Measurements from ENCODE around the gene ITGB7.

ITGB7 gene

GRCh38 chr12:53186745-53187144 is 20.3 kb downstream of the ITGB7 start:
- no peaks in the 10 kb centered on the region for H3K27me3 ChIP-seq (replicated peaks in 2 of 5; ENCODE audit: control insufficient read depth in 4 of 5, insufficient read depth in 5 of 5, low read length in 4 of 5)
- H3K4me3 ChIP-seq (ENCODE audit: control insufficient read depth in 1 of 7, extremely low read depth in 1 of 7, insufficient read depth in 4 of 7, low read depth in 2 of 7, low read length in 6 of 7) = no peak overlapping the region
- no peak for DNase-seq
- peaks cover 31 to 82% (median 61%) of the 10 kb centered on the region in 4 experiments for H3K36me3 ChIP-seq (ENCODE audit: control insufficient read depth in 4 of 4, insufficient read depth in 4 of 4, low read length in 3 of 4)
- WGBS (ENCODE audit: insufficient coverage) = 98% methylated on average over 4 of the region's 4 CpGs
- ChIA-PET CTCF (interaction anchor here (0.8 to 9.0 kb wide), 12 partner anchors 11 to 125 kb away, joined by 3 to 82 read pairs (median 6); partner anchors contain the start of gene ITGB7), POLR2A (no interaction called here)
- H3K4me1 ChIP-seq (ENCODE audit: control extremely low read depth in 1 of 4, control insufficient read depth in 4 of 4, insufficient read depth in 4 of 4, low read length in 3 of 4) = peaks cover 13 to 21% (median 17%) of the 10 kb centered on the region in 4 experiments
- no peak overlapping the region for H3K27ac ChIP-seq (ENCODE audit: insufficient read depth in 1 of 2, low read depth in 1 of 2, low read length in 2 of 2, poor library complexity in 1 of 2, severe bottlenecking in 2 of 2)
- H3K9me3 ChIP-seq (ENCODE audit: control extremely low read depth in 1 of 5, control insufficient read depth in 4 of 5, insufficient read depth in 2 of 5, low read depth in 1 of 5, low read length in 4 of 5) = no peaks in the 10 kb centered on the region

DNA sequence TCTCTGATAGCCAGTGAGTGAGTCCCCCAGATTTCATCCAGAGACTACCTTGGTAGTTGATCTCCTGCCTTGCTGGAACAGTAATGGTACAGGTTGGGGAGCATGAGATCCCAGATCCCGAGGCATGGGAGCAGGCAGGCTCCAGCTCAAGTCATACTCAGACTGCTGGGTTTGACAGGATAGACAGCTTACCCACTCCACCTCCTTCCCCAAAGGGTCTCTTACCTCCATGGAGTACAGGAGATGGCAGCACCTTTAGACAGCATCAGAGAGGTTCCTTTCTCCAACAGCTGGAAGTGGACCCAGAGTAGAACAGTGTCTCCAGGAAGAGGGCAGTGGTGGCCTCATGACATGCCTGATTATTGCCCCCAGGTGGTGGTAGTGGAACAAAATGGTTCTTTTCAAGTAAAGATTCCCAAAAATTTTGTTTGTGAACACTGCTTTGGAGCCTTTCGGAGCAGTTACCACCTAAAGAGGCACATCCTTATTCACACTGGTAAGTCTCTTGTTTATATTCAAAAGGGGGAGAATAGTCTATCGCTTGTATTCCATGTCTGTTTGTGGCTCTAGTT is 21.4 kb downstream of the ITGB7 start:
- CTCF ChIA-PET = interaction anchor here (0.6 to 9.0 kb wide), 10 partner anchors 11 to 141 kb away, joined by 3 to 69 read pairs (median 4); no protein-coding TSS in a partner anchor
- H3K36me3 ChIP-seq (ENCODE audit: control insufficient read depth in 4 of 4, insufficient read depth in 4 of 4, low read length in 3 of 4) = peaks cover 31 to 73% (median 54%) of the 10 kb centered on the region in 4 experiments
- POLR2A ChIA-PET = no interaction called here
- H3K27me3 ChIP-seq (replicated peaks in 2 of 5; ENCODE audit: control insufficient read depth in 4 of 5, insufficient read depth in 5 of 5, low read length in 4 of 5) = no peaks in the 10 kb centered on the region
- 100% methylated on average over 1 of the region's 3 CpGs for WGBS (ENCODE audit: insufficient coverage)
- no peaks in the 10 kb centered on the region for H3K9me3 ChIP-seq (ENCODE audit: control extremely low read depth in 1 of 5, control insufficient read depth in 4 of 5, insufficient read depth in 2 of 5, low read depth in 1 of 5, low read length in 4 of 5)
- H3K4me1 ChIP-seq (ENCODE audit: control extremely low read depth in 1 of 4, control insufficient read depth in 4 of 4, insufficient read depth in 4 of 4, low read length in 3 of 4) = peaks cover 16 to 29% (median 26%) of the 10 kb centered on the region in 4 experiments
- no peak for DNase-seq
- H3K4me3 ChIP-seq (ENCODE audit: control insufficient read depth in 1 of 7, extremely low read depth in 1 of 7, insufficient read depth in 4 of 7, low read depth in 2 of 7, low read length in 6 of 7) = no peak overlapping the region
- H3K27ac ChIP-seq (ENCODE audit: insufficient read depth in 1 of 2, low read depth in 1 of 2, low read length in 2 of 2, poor library complexity in 1 of 2, severe bottlenecking in 2 of 2) = peak overlapping the region in 1 of 2 experiments; percentile 27

GRCh38 chr12:53184828-53185227 is 22.2 kb downstream of the ITGB7 start:
- ChIA-PET CTCF (interaction anchor here (1.0 to 9.0 kb wide), 9 partner anchors 11 to 103 kb away, joined by 3 to 69 read pairs (median 5); no protein-coding TSS in a partner anchor), POLR2A (no interaction called here)
- H3K9me3 ChIP-seq (ENCODE audit: control extremely low read depth in 1 of 5, control insufficient read depth in 4 of 5, insufficient read depth in 2 of 5, low read depth in 1 of 5, low read length in 4 of 5) = no peaks in the 10 kb centered on the region
- H3K27ac ChIP-seq (ENCODE audit: insufficient read depth in 1 of 2, low read depth in 1 of 2, low read length in 2 of 2, poor library complexity in 1 of 2, severe bottlenecking in 2 of 2) = no peak overlapping the region
- 90% methylated on average over 6 of the region's 6 CpGs for WGBS (ENCODE audit: insufficient coverage)
- H3K4me1 ChIP-seq (ENCODE audit: control extremely low read depth in 1 of 4, control insufficient read depth in 4 of 4, insufficient read depth in 4 of 4, low read length in 3 of 4) = peaks cover 17 to 34% (median 27%) of the 10 kb centered on the region in 4 experiments
- H3K27me3 ChIP-seq (replicated peaks in 2 of 5; ENCODE audit: control insufficient read depth in 4 of 5, insufficient read depth in 5 of 5, low read length in 4 of 5) = no peaks in the 10 kb centered on the region
- no peak for DNase-seq
- H3K4me3 ChIP-seq (ENCODE audit: control insufficient read depth in 1 of 7, extremely low read depth in 1 of 7, insufficient read depth in 4 of 7, low read depth in 2 of 7, low read length in 6 of 7) = no peak overlapping the region
- peaks cover 31 to 73% (median 54%) of the 10 kb centered on the region in 4 experiments for H3K36me3 ChIP-seq (ENCODE audit: control insufficient read depth in 4 of 4, insufficient read depth in 4 of 4, low read length in 3 of 4)

DNA sequence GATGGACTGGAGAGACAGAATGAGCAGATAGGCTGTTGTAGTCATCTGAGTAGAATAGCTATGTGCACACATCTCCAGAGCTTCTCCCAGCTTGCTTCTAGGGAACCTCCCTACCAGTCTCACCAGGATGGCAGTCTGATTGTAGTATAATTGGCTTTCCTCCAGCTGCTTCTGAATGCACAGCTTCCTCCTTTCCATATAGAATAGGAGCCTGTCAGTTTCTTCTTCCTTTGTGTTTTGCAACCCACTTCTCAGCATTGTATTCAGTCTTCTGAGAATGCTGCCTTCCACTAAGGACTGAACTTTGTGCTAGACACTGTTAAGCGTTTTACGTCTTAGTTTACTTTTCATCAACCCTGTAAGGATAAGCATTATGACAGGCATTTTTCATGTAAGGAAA is 24.1 kb downstream of the ITGB7 start:
- Histone ChIP-seq H3K36me3 (ENCODE audit: control insufficient read depth in 4 of 4, insufficient read depth in 4 of 4, low read length in 3 of 4) (peaks cover 25 to 61% (median 44%) of the 10 kb centered on the region in 4 experiments), H3K4me1 (ENCODE audit: control extremely low read depth in 1 of 4, control insufficient read depth in 4 of 4, insufficient read depth in 4 of 4, low read length in 3 of 4) (peaks cover 23 to 38% (median 32%) of the 10 kb centered on the region in 4 experiments), H3K9me3 (ENCODE audit: control extremely low read depth in 1 of 5, control insufficient read depth in 4 of 5, insufficient read depth in 2 of 5, low read depth in 1 of 5, low read length in 4 of 5) (no peaks in the 10 kb centered on the region), H3K27me3 (replicated peaks in 2 of 5; ENCODE audit: control insufficient read depth in 4 of 5, insufficient read depth in 5 of 5, low read length in 4 of 5) (no peaks in the 10 kb centered on the region), H3K4me3 (ENCODE audit: control insufficient read depth in 1 of 7, extremely low read depth in 1 of 7, insufficient read depth in 4 of 7, low read depth in 2 of 7, low read length in 6 of 7) (peak overlapping the region in 3 of 7 experiments; percentile 9 to 20 (median 14)), H3K27ac (ENCODE audit: insufficient read depth in 1 of 2, low read depth in 1 of 2, low read length in 2 of 2, poor library complexity in 1 of 2, severe bottlenecking in 2 of 2) (no peak overlapping the region)
- peak in 1 of 3 donors; percentile 14 for DNase-seq
- no CpG with 5 or more reads among the region's 2 CpGs for WGBS (ENCODE audit: insufficient coverage)
- ChIA-PET POLR2A (no interaction called here), CTCF (interaction anchor here (1.0 to 4.5 kb wide), 9 partner anchors 10 to 135 kb away, joined by 3 to 30 read pairs (median 10); partner anchors contain the start of genes ESPL1 and ITGB7)

DNA sequence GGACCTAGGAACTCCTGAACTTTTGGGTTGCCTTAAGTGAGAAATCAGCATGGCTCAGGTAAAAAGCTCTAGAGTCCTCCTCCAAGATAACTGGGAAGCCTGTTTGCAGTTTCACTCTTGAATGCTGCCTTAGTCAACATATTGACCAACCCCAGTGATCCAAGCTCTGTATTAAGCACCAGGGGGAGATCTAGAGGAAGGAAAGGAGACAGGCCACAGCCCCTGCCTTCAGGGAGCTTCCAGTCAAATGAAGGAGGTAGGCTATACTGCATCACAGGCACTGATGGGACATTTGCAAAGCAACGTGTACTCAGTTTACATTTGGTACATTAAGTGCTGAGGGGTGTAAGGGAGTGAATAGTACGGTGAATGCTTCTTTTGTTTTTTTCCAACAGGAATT is 25.1 kb downstream of the ITGB7 start:
- WGBS (ENCODE audit: insufficient coverage) = 93% methylated on average over 2 of the region's 2 CpGs

DNA sequence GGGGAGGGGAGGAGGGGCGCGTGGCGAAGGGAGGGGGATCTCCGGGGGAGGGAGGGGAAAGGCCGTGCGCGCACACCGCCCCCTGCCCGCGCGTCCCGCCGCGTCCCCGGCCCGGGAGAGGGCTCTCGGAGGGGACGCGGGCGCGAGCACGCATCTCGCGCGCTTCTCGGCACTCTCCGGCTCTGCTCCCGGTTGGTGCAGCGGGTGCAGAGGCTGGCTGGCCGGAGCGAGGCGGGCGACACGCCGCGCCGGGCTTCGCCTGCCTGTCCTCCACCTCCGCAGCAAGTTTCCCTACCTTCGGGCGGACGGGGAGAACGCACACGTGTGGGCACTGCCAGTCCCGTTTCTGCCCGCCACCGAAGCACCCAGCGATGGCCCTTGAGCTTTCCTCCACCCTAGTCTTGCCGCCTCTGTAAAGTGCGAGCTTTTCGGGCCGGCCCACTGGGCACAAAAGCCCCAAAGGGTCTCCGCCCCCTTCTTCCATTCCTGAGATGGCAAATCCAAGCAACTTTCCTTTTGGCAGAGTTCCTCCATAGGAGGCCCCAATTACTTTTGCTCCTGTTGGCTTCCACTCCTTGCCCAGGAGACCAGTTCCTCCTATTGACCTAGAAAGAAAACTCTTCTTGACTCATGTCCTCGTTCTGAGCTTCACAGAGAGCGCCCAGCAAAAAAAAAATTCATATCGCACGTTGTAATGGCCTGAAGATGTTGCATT is 26.0 kb downstream of the ITGB7 start:
- Histone ChIP-seq H3K27me3 (replicated peaks in 2 of 5; ENCODE audit: control insufficient read depth in 4 of 5, insufficient read depth in 5 of 5, low read length in 4 of 5) (no peaks in the 10 kb centered on the region), H3K9me3 (ENCODE audit: control extremely low read depth in 1 of 5, control insufficient read depth in 4 of 5, insufficient read depth in 2 of 5, low read depth in 1 of 5, low read length in 4 of 5) (no peaks in the 10 kb centered on the region), H3K4me3 (ENCODE audit: control insufficient read depth in 1 of 7, extremely low read depth in 1 of 7, insufficient read depth in 4 of 7, low read depth in 2 of 7, low read length in 6 of 7) (peak overlapping the region; percentile 51 to 87 (median 76)), H3K27ac (ENCODE audit: insufficient read depth in 1 of 2, low read depth in 1 of 2, low read length in 2 of 2, poor library complexity in 1 of 2, severe bottlenecking in 2 of 2) (peak overlapping the region; percentile 74 to 90), H3K4me1 (ENCODE audit: control extremely low read depth in 1 of 4, control insufficient read depth in 4 of 4, insufficient read depth in 4 of 4, low read length in 3 of 4) (peaks cover 23 to 38% (median 32%) of the 10 kb centered on the region in 4 experiments), H3K36me3 (ENCODE audit: control insufficient read depth in 4 of 4, insufficient read depth in 4 of 4, low read length in 3 of 4) (peaks cover 14 to 42% (median 29%) of the 10 kb centered on the region in 4 experiments)
- CTCF ChIA-PET = interaction anchor here (0.9 to 4.5 kb wide), 17 partner anchors 9 to 143 kb away, joined by 3 to 30 read pairs (median 5); partner anchors contain the start of genes ESPL1 and ITGB7
- no peak for DNase-seq
- POLR2A ChIA-PET = interaction anchor here (0.9 kb wide), 1 partner anchor 14 kb away, joined by 6 read pairs; no protein-coding TSS in a partner anchor
- WGBS (ENCODE audit: insufficient coverage) = 5% methylated on average over 25 of the region's 57 CpGs

More for the DNA sequence above, 25.1 kb downstream of the ITGB7 start:
- Histone ChIP-seq H3K9me3 (ENCODE audit: control extremely low read depth in 1 of 5, control insufficient read depth in 4 of 5, insufficient read depth in 2 of 5, low read depth in 1 of 5, low read length in 4 of 5) (no peaks in the 10 kb centered on the region), H3K4me3 (ENCODE audit: control insufficient read depth in 1 of 7, extremely low read depth in 1 of 7, insufficient read depth in 4 of 7, low read depth in 2 of 7, low read length in 6 of 7) (peak overlapping the region in 3 of 7 experiments; percentile 53 to 87 (median 85)), H3K27me3 (replicated peaks in 2 of 5; ENCODE audit: control insufficient read depth in 4 of 5, insufficient read depth in 5 of 5, low read length in 4 of 5) (no peaks in the 10 kb centered on the region), H3K27ac (ENCODE audit: insufficient read depth in 1 of 2, low read depth in 1 of 2, low read length in 2 of 2, poor library complexity in 1 of 2, severe bottlenecking in 2 of 2) (no peak overlapping the region), H3K36me3 (ENCODE audit: control insufficient read depth in 4 of 4, insufficient read depth in 4 of 4, low read length in 3 of 4) (peaks cover 18 to 51% (median 36%) of the 10 kb centered on the region in 4 experiments), H3K4me1 (ENCODE audit: control extremely low read depth in 1 of 4, control insufficient read depth in 4 of 4, insufficient read depth in 4 of 4, low read length in 3 of 4) (peaks cover 23 to 38% (median 32%) of the 10 kb centered on the region in 4 experiments)
- ChIA-PET CTCF (interaction anchor here (1.0 to 4.5 kb wide), 14 partner anchors 8 to 134 kb away, joined by 3 to 30 read pairs (median 6); partner anchors contain the start of genes ESPL1 and ITGB7), POLR2A (interaction anchor here (0.9 kb wide), 1 partner anchor 13 kb away, joined by 6 read pairs; no protein-coding TSS in a partner anchor)
- DNase-seq = no peak

Measured in common myeloid progenitor, CD34-positive (primary cell).